Measurements from ENCODE around the gene MYADML2.

DNA sequence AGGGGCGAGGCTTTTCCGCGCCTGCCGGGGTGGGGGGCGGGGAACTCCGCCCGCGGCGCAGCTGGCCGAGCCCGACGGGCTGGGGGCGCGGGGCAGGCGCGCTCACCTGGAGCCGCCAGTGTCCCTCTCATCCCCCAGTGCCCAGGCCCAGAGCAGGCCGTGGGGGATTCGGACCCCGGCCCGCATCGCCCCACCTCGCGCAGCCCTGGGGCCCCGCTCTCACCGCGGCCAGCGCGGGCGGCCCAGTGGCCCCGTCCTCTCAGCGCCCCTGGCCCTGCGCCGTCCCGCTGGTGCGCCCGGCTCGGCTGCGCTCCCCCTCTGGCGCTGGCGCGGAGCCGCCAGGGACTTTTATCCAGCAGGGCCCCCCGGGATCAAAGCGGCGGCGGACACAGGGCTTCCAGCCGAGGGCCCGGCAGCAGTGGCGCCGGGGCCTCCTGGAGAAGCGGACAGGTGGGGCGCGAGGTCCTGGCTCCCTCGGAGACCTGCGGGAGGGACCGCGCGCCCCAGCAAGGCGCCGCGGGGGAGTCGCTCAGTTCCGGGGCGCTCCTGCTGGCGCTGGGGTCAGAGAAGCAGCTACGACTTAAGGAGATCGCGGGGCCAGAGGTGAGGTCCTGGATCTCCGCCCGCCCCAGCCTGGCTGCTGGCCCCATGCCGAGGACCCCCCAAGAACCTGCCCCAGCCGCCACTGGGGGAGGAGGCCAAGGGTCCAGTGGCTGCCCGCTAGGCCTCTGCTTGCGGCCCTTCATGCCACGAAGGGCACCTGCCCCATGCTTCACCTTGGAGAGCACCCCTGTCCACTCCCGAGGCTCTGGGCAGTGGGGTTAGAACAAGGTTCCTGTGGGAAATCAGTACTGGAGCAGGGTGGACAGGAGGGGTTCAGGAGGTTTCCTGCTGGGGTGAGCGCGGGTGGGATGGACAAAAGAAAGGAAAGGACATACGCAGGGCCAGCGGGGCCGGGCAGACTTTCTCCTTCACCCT is 14.8 kb upstream of the MYADML2 start:
- TF ChIP-seq CTCF (IDR thresholded peaks at IDR 0.05) = no peak
- TF ChIP-seq POLR2A (IDR thresholded peaks at IDR 0.05) = no peak

Measured in Peyer's patch (tissue), 4 donors.